ENCODE measurements around the gene SERPINB6.

The SERPINB6 gene

GRCh38 chr6:2986722-2987221, 15.4 kb upstream of the SERPINB6 start:
- Histone ChIP-seq H3K36me3 (ENCODE audit: control insufficient read depth, insufficient read depth, low read length, severe bottlenecking) (no peaks in the 10 kb centered on the region), H3K4me1 (ENCODE audit: control insufficient read depth, insufficient read depth, low read length) (peaks cover 35% of the 10 kb centered on the region), H3K4me3 (ENCODE audit: low read length) (no peak overlapping the region), H3K9ac (ENCODE audit: low read length) (no peak overlapping the region), H3K27me3 (replicated peaks; ENCODE audit: control insufficient read depth, insufficient read depth, low read length) (no peaks in the 10 kb centered on the region), H3K9me3 (ENCODE audit: control insufficient read depth, low read length) (no peaks in the 10 kb centered on the region)
- peak; percentile 56 for DNase-seq (ENCODE audit: low read depth)

DNA sequence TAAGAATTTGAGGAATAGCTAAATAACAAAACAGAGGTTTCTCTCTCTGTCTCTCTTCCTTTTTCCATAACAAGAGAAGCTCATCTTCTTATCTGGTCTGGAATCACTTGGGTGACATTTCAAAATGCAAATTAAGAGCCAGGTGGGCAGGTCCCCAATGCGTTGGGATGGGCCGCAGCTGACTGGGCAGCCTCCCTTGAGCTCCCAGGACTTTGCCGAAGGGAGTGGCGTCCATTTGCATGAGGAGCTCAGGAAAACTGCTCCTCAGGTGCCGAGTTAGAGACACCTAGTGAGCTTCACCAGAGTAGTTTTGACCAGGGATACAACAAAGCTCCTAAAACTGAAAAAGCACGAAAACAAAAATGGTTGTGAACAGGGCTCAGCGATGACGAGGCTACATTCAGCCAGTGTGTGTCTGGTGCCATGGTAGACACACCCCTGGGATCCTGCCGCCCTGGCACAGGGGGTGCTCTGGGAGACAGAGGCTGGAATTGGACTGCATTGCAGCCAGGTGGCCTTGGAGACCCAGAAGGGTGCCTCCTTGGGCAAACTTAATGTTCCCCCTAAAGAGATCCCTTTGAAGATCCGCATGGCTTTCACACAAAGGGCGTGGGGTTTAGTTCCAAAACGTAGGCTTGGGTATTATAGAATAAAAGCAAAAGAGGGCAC, 13.5 kb upstream of the SERPINB6 start:
- Histone ChIP-seq H3K4me1 (ENCODE audit: control insufficient read depth, insufficient read depth, low read length) (peaks cover 39% of the 10 kb centered on the region), H3K9me3 (ENCODE audit: control insufficient read depth, low read length) (no peaks in the 10 kb centered on the region), H3K27me3 (replicated peaks; ENCODE audit: control insufficient read depth, insufficient read depth, low read length) (no peaks in the 10 kb centered on the region), H3K9ac (ENCODE audit: low read length) (no peak overlapping the region), H3K36me3 (ENCODE audit: control insufficient read depth, insufficient read depth, low read length, severe bottlenecking) (no peaks in the 10 kb centered on the region), H3K4me3 (ENCODE audit: low read length) (no peak overlapping the region)
- DNase-seq (ENCODE audit: low read depth) = no peak

GRCh38 chr6:2982426-2983117, 11.2 kb upstream of the SERPINB6 start:
- Histone ChIP-seq H3K4me1 (ENCODE audit: control insufficient read depth, insufficient read depth, low read length) (peaks cover 32% of the 10 kb centered on the region), H3K27me3 (replicated peaks; ENCODE audit: control insufficient read depth, insufficient read depth, low read length) (no peaks in the 10 kb centered on the region), H3K9ac (ENCODE audit: low read length) (no peak overlapping the region), H3K4me3 (ENCODE audit: low read length) (no peak overlapping the region), H3K9me3 (ENCODE audit: control insufficient read depth, low read length) (no peaks in the 10 kb centered on the region), H3K36me3 (ENCODE audit: control insufficient read depth, insufficient read depth, low read length, severe bottlenecking) (no peaks in the 10 kb centered on the region)
- DNase-seq (ENCODE audit: low read depth) = no peak

DNA sequence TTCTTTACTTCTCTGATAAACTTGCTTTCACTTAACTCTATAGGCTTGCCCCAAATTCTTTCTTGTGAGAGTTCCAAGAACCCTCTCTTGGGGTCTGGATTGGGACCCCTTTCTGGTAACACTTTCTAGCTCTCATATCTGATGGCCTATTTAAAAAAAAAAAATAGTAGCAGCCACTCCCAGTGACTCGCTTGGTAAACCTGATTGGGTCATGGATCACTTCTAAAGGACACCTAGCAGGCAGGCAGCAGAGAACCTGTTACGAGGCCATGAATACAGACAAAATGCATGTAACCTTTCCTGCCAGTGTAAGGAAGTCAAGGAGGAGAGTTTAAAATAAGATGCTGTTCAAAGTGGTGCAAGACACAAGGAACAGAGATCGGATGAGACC, 9.1 kb upstream of the SERPINB6 start:
- no peaks in the 10 kb centered on the region for H3K9me3 ChIP-seq (ENCODE audit: control insufficient read depth, low read length)
- no peaks in the 10 kb centered on the region for H3K27me3 ChIP-seq (replicated peaks; ENCODE audit: control insufficient read depth, insufficient read depth, low read length)
- no peak overlapping the region for H3K9ac ChIP-seq (ENCODE audit: low read length)
- H3K4me1 ChIP-seq (ENCODE audit: control insufficient read depth, insufficient read depth, low read length) = peaks cover 30% of the 10 kb centered on the region
- no peaks in the 10 kb centered on the region for H3K36me3 ChIP-seq (ENCODE audit: control insufficient read depth, insufficient read depth, low read length, severe bottlenecking)
- no peak for DNase-seq (ENCODE audit: low read depth)
- no peak overlapping the region for H3K4me3 ChIP-seq (ENCODE audit: low read length)

- no peak overlapping the region for H3K9ac ChIP-seq (ENCODE audit: low read length)
- H3K4me1 ChIP-seq (ENCODE audit: control insufficient read depth, insufficient read depth, low read length) = peaks cover 30% of the 10 kb centered on the region
- no peaks in the 10 kb centered on the region for H3K9me3 ChIP-seq (ENCODE audit: control insufficient read depth, low read length)
- no peaks in the 10 kb centered on the region for H3K27me3 ChIP-seq (replicated peaks; ENCODE audit: control insufficient read depth, insufficient read depth, low read length)
- H3K4me3 ChIP-seq (ENCODE audit: low read length) = no peak overlapping the region
- no peak for DNase-seq (ENCODE audit: low read depth)
- no peaks in the 10 kb centered on the region for H3K36me3 ChIP-seq (ENCODE audit: control insufficient read depth, insufficient read depth, low read length, severe bottlenecking)
Measured at GRCh38 chr6:2979819-2980464, 8.6 kb upstream of the SERPINB6 start.

DNA sequence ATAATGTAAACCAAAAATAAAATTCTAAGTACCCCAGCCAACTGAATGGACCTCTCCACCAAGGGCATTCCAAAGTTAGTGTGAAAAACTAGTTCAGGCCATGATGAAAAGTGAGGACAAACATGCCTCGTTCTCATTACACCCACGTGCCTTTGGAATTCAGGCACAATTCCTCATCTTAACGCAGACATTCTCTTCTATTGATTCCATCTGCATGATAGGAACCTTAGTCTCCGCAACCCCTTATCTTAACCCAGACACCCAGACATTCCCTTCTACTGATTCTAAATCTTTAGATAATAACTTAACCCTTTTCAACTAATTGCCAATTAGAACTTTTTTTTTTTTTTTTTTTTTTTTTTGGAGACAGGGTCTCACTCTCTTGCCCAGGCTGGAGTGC, 7.6 kb upstream of the SERPINB6 start:
- Histone ChIP-seq H3K4me3 (ENCODE audit: low read length) (no peak overlapping the region), H3K9ac (ENCODE audit: low read length) (no peak overlapping the region), H3K36me3 (ENCODE audit: control insufficient read depth, insufficient read depth, low read length, severe bottlenecking) (no peaks in the 10 kb centered on the region), H3K9me3 (ENCODE audit: control insufficient read depth, low read length) (no peaks in the 10 kb centered on the region), H3K27me3 (replicated peaks; ENCODE audit: control insufficient read depth, insufficient read depth, low read length) (no peaks in the 10 kb centered on the region), H3K4me1 (ENCODE audit: control insufficient read depth, insufficient read depth, low read length) (peaks cover 30% of the 10 kb centered on the region)
- DNase-seq (ENCODE audit: low read depth) = no peak

DNA sequence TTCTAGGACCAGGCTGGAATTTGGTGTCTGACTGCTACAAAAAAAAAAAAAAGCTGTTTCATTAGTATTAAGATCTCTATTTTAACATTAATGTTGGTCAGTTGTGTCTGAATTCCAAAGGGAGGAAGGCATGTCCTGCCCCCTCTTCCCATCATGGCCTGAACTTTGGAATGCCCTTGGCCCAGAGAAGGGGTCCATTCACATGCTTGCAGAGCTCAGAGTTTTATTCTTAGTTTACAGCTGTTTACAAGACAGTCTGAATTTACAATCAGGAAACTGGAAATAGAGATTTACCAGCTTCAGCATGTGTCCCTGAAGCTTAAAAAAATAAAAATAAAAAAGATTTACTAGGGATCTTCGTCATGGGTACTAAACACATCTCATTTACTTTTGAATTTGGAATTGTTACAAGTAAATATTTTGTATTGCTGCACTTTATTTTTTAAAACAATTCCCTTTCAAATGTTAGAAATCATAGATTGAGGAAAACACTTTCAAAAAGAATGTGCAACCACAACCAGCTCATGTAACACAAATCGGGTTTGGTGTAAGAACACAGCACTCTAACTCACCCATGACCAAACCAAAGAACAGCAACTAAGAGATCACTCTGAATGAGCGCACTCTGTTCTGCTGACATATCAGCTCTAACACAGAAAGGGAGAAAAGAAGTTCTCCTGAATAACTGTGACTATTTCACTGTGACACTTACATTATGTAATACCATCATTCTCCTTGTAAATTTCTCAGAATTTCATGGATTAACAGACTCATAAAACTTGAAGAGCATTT, 6.6 kb upstream of the SERPINB6 start:
- Histone ChIP-seq H3K4me3 (ENCODE audit: low read length) (no peak overlapping the region), H3K9ac (ENCODE audit: low read length) (no peak overlapping the region), H3K27me3 (replicated peaks; ENCODE audit: control insufficient read depth, insufficient read depth, low read length) (no peaks in the 10 kb centered on the region), H3K4me1 (ENCODE audit: control insufficient read depth, insufficient read depth, low read length) (peaks cover 30% of the 10 kb centered on the region), H3K9me3 (ENCODE audit: control insufficient read depth, low read length) (no peaks in the 10 kb centered on the region), H3K36me3 (ENCODE audit: control insufficient read depth, insufficient read depth, low read length, severe bottlenecking) (no peaks in the 10 kb centered on the region)
- peak; percentile 66 for DNase-seq (ENCODE audit: low read depth)

DNA sequence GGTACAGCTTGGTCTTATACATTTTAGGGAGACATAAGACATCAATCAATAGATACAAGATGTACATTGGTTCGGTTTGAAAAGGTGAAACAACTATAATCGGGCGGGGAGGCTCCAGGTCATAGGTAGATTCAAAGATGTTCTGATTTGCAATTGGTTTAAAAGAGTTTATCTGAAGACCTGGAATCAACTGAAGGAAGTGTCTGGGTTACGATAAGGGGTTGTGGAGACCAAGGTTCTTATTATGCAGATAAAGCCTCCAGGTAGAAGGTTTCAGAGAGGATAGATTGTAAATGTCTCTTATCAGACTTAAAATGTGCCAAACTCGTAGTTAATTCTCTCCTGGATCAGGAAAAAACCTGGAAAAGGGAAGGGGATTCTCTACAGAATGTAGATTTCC, 5.9 kb upstream of the SERPINB6 start:
- peaks cover 24% of the 10 kb centered on the region for H3K4me1 ChIP-seq (ENCODE audit: control insufficient read depth, insufficient read depth, low read length)
- DNase-seq (ENCODE audit: low read depth) = no peak
- no peaks in the 10 kb centered on the region for H3K36me3 ChIP-seq (ENCODE audit: control insufficient read depth, insufficient read depth, low read length, severe bottlenecking)
- H3K27me3 ChIP-seq (replicated peaks; ENCODE audit: control insufficient read depth, insufficient read depth, low read length) = no peaks in the 10 kb centered on the region
- no peak overlapping the region for H3K9ac ChIP-seq (ENCODE audit: low read length)
- no peaks in the 10 kb centered on the region for H3K9me3 ChIP-seq (ENCODE audit: control insufficient read depth, low read length)
- H3K4me3 ChIP-seq (ENCODE audit: low read length) = no peak overlapping the region

GRCh38 chr6:2976571-2977085, 5.3 kb upstream of the SERPINB6 start:
- Histone ChIP-seq H3K4me3 (ENCODE audit: low read length) (no peak overlapping the region), H3K4me1 (ENCODE audit: control insufficient read depth, insufficient read depth, low read length) (peaks cover 17% of the 10 kb centered on the region), H3K9ac (ENCODE audit: low read length) (no peak overlapping the region), H3K27me3 (replicated peaks; ENCODE audit: control insufficient read depth, insufficient read depth, low read length) (no peaks in the 10 kb centered on the region), H3K9me3 (ENCODE audit: control insufficient read depth, low read length) (no peaks in the 10 kb centered on the region), H3K36me3 (ENCODE audit: control insufficient read depth, insufficient read depth, low read length, severe bottlenecking) (no peaks in the 10 kb centered on the region)
- DNase-seq (ENCODE audit: low read depth) = peak; percentile 84

GRCh38 chr6:2976060-2976459, 4.7 kb upstream of the SERPINB6 start:
- Histone ChIP-seq H3K36me3 (ENCODE audit: control insufficient read depth, insufficient read depth, low read length, severe bottlenecking) (no peaks in the 10 kb centered on the region), H3K4me1 (ENCODE audit: control insufficient read depth, insufficient read depth, low read length) (peaks cover 11% of the 10 kb centered on the region), H3K9ac (ENCODE audit: low read length) (no peak overlapping the region), H3K27me3 (replicated peaks; ENCODE audit: control insufficient read depth, insufficient read depth, low read length) (no peaks in the 10 kb centered on the region), H3K4me3 (ENCODE audit: low read length) (no peak overlapping the region), H3K9me3 (ENCODE audit: control insufficient read depth, low read length) (no peaks in the 10 kb centered on the region)
- DNase-seq (ENCODE audit: low read depth) = no peak

GRCh38 chr6:2973676-2974075, 2.3 kb upstream of the SERPINB6 start:
- DNase-seq (ENCODE audit: low read depth) = no peak
- H3K27me3 ChIP-seq (replicated peaks; ENCODE audit: control insufficient read depth, insufficient read depth, low read length) = no peaks in the 10 kb centered on the region
- H3K4me3 ChIP-seq (ENCODE audit: low read length) = no peak overlapping the region
- H3K9me3 ChIP-seq (ENCODE audit: control insufficient read depth, low read length) = no peaks in the 10 kb centered on the region
- no peaks in the 10 kb centered on the region for H3K36me3 ChIP-seq (ENCODE audit: control insufficient read depth, insufficient read depth, low read length, severe bottlenecking)
- H3K4me1 ChIP-seq (ENCODE audit: control insufficient read depth, insufficient read depth, low read length) = peaks cover 14% of the 10 kb centered on the region
- H3K9ac ChIP-seq (ENCODE audit: low read length) = no peak overlapping the region

All from adipocyte (in vitro differentiated cells).